ENCODE measurements around the gene TINCR. TPM values are rescaled to one million over a fixed set of nuclear protein-coding genes. Genes with fewer than 3 reads are reported as not detected.

Gene TINCR
- total RNA-seq, 1 experiment from 2014 or later, result 4.4 TPM

DNA sequence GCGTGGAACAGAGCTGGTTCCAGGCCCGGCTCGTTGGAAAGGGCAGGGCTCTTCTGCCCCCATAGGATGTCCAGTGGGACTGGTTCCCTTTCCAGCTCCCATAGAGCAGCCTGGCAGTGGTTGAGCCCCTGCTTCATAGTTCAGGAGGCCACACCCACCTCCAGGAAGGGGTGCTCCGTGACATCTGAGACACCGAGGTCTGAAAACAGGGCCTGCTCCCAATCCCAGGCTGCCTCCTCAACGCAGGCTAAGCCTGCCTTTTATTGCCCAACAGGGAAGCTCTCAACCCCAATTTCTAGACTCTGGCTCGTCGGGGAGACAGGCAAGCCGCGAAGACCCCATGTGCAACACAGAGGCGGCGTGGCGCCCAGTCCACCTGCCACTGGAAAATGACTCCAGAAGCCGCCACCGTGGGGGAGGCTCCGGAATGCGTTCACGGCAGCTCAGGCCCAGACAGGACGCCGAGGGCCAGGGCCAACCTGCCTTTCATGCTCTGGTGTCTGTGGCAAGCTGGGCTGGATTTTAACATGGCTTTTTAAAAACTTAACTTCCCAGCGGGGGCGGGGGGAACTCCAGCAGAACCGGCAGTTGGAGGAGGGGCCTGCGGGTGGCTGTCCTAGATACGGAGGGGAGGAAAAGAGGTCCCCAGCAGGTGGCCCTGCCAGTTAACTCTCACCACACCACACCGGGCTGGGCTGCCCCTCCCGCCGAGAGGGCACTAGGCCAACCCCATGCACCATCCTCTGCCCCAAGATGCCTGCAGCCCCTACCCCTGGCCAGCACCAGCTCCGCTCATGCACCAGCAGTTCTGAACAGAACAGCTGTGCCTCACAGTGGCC, 17.9 kb upstream of the TINCR start:
- Histone ChIP-seq H2AFZ (no peak overlapping the region), H4K20me1 (ENCODE audit: insufficient read depth) (no peaks in the 10 kb centered on the region), H3K9me2 (ENCODE audit: insufficient read depth) (no peaks in the 10 kb centered on the region), H3K4me1 (replicated peaks; ENCODE audit: insufficient read depth) (no peaks in the 10 kb centered on the region), H3K9me3 (ENCODE audit: insufficient read depth, low read depth) (no peaks in the 10 kb centered on the region), H3K27ac (no peak overlapping the region), H3K27me3 (ENCODE audit: insufficient read depth, low read depth) (no peaks in the 10 kb centered on the region), H3K4me3 (no peak overlapping the region), H3K4me2 (no peak overlapping the region), H3K79me2 (ENCODE audit: low read depth) (no peaks in the 10 kb centered on the region), H3K36me3 (ENCODE audit: low read depth) (no peaks in the 10 kb centered on the region), H3F3A (ENCODE audit: insufficient read depth, low read depth) (no peaks in the 10 kb centered on the region)
- DNase-seq, result no peak
- TF ChIP-seq CTCF (conservative IDR thresholded peaks at IDR 0.05), result no peak
- no peak for TF ChIP-seq EZH2 (IDR thresholded peaks at IDR 0.05; ENCODE audit: low read depth)
- POLR2A ChIA-PET (ENCODE audit: unreplicated experiment), result no interaction called here
- no TSS peak for BruUV-seq (replicated peaks)
- CTCF ChIA-PET, result no interaction called here
- intact Hi-C loops (cut with micrococcal nuclease; ENCODE audit: unreplicated experiment), result no loop called here

DNA sequence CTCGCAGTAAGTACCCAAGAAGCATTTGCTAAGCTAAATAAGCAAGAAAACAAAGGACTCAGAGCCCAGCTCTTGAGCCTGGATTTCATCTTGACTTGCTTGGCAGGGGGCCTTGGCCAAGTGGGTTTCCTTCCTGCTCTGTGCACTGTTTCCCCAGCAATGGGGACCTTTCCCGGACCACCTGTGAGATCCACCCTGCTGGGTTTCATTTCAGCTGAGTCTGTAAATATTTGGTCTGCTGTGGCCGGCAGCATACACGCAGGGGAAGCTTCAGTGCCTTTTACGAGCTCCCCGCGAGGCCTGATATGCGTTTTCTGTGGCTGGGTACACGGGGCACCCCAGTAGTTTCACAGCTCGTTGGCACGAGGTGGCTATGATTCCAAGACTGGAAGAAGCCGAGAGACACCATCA, 12.4 kb upstream of the TINCR start:
- no peak overlapping the region for H3K4me3 ChIP-seq
- intact Hi-C loops (cut with micrococcal nuclease; ENCODE audit: unreplicated experiment), result no loop called here
- H3F3A ChIP-seq (ENCODE audit: insufficient read depth, low read depth), result peaks cover 8% of the 10 kb centered on the region; the same call in 1 of the 2 replicates
- H3K79me2 ChIP-seq (ENCODE audit: low read depth), result no peaks in the 10 kb centered on the region
- CTCF ChIA-PET, result no interaction called here
- H2AFZ ChIP-seq, result no peak overlapping the region
- DNase-seq, result no peak
- no peaks in the 10 kb centered on the region for H3K9me2 ChIP-seq (ENCODE audit: insufficient read depth)
- H4K20me1 ChIP-seq (ENCODE audit: insufficient read depth), result no peaks in the 10 kb centered on the region
- POLR2A ChIA-PET (ENCODE audit: unreplicated experiment), result no interaction called here
- no peaks in the 10 kb centered on the region for H3K27me3 ChIP-seq (ENCODE audit: insufficient read depth, low read depth)
- no TSS peak for BruUV-seq (replicated peaks)
- H3K27ac ChIP-seq, result no peak overlapping the region
- peaks cover 10% of the 10 kb centered on the region; the same call in 1 of the 2 replicates for H3K4me1 ChIP-seq (replicated peaks; ENCODE audit: insufficient read depth)
- TF ChIP-seq CTCF (conservative IDR thresholded peaks at IDR 0.05), result no peak
- TF ChIP-seq EZH2 (IDR thresholded peaks at IDR 0.05; ENCODE audit: low read depth), result no peak
- no peak overlapping the region for H3K4me2 ChIP-seq
- no peaks in the 10 kb centered on the region for H3K9me3 ChIP-seq (ENCODE audit: insufficient read depth, low read depth)
- H3K36me3 ChIP-seq (ENCODE audit: low read depth), result no peaks in the 10 kb centered on the region

DNA sequence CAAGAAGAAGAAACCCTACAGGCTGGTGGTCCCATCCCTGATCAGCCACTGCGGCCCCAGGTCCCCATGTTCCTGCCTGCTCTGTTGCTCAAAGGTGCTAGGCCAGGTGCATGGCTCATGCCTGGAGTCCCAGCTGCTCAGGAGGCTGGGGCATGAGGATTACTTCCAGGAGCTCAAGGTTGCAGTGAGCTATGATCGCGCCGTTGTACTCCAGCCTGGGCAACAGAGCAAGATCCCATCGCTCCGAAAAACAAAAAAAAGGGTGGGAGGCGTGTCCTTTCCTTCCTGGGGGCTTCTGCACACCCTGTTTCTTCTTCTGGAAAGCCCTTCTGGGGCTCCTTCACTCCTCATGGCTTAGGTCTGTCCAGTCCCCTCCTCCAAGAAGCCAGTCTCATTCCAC, 11.9 kb upstream of the TINCR start:
- CTCF ChIA-PET, result no interaction called here

More for the DNA sequence above, 11.9 kb upstream of the TINCR start:
- H3K27me3 ChIP-seq (ENCODE audit: insufficient read depth, low read depth), result no peaks in the 10 kb centered on the region
- no peaks in the 10 kb centered on the region for H3K9me3 ChIP-seq (ENCODE audit: insufficient read depth, low read depth)
- no peak overlapping the region for H3K4me3 ChIP-seq
- intact Hi-C loops (cut with micrococcal nuclease; ENCODE audit: unreplicated experiment), result loop anchor here (2.0 to 10.0 kb wide), 3 partner anchors 42 to 533 kb away; no protein-coding TSS in a partner anchor
- no peak for DNase-seq
- no TSS peak for BruUV-seq (replicated peaks)
- H3K27ac ChIP-seq, result no peak overlapping the region
- H3K4me2 ChIP-seq, result no peak overlapping the region
- H3F3A ChIP-seq (ENCODE audit: insufficient read depth, low read depth), result peaks cover 8% of the 10 kb centered on the region; the same call in 1 of the 2 replicates
- H2AFZ ChIP-seq, result no peak overlapping the region
- peaks cover 10% of the 10 kb centered on the region; the same call in 1 of the 2 replicates for H3K4me1 ChIP-seq (replicated peaks; ENCODE audit: insufficient read depth)
- no peaks in the 10 kb centered on the region for H3K36me3 ChIP-seq (ENCODE audit: low read depth)
- H3K79me2 ChIP-seq (ENCODE audit: low read depth), result no peaks in the 10 kb centered on the region
- no peaks in the 10 kb centered on the region for H4K20me1 ChIP-seq (ENCODE audit: insufficient read depth)
- no peak for TF ChIP-seq EZH2 (IDR thresholded peaks at IDR 0.05; ENCODE audit: low read depth)
- TF ChIP-seq CTCF (conservative IDR thresholded peaks at IDR 0.05), result no peak
- POLR2A ChIA-PET (ENCODE audit: unreplicated experiment), result no interaction called here
- no peaks in the 10 kb centered on the region for H3K9me2 ChIP-seq (ENCODE audit: insufficient read depth)

Measured in PC-9 (cell line).